GM10847 (cell line): ENCODE measurements around the gene ATAD3C.
A peak's percentile ranks its signal among the peaks of the same experiment; 100 is the strongest.

Experiments
- POLR2A ChIP-seq: IDR thresholded peaks from 2 replicates; pipeline ENCODE4 v1.6.1; 2011; ENCODE audit not compliant: insufficient read length; ENCODE audit errors: extremely low read depth

The ATAD3C gene, protein sequence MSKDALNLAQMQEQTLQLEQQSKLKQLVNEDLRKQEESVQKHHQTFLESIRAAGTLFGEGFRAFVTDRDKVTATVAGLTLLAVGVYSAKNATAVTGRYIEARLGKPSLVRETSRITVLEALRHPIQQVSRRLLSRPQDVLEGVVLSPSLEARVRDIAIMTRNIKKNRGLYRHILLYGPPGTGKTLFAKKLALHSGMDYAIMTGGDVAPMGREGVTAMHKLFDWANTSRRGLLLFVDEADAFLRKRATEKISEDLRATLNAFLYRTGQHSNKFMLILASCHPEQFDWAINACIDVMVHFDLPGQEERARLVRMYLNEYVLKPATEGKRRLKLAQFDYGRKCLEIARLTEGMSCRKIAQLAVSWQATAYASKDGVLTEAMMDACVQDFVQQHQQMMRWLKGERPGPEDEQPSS

DNA sequence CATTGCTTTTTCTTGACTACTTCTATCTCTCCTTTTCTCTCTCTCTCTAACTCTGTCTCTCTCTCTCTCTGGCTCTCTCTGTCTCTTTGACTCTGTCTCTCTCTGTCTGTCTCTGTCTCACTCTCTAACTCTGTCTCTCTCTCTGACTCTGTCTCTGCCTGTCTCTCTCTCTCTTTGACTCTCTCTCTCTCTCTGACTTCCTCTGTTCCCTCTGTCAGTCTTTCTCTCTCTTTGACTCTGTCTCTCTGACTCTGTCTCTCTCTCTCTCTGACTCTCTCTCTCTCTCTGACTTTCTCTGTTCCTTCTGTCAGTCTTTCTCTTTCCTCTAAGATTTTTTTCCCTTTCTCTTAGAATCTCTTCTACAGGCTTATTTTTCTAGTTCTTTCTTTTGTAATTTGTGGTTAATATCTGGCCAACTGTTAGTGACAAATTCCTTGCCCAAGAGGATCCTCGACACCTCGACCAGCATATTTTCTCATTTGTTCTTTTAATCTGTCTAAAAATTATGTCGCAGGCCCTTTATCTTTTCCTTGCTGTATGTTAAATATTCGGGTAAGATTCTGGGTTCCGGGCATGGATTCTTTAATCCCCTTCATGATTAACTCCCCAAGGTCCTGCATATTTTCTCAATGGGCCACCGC lies at the start of gene ATAD3C:
Gene ATAD3C, plus strand, starts transcription at position 591 of the 641 bp plus-strand sequence. CDS start 995 bp downstream, outside the sequence.
- no peak for TF ChIP-seq POLR2A

DNA sequence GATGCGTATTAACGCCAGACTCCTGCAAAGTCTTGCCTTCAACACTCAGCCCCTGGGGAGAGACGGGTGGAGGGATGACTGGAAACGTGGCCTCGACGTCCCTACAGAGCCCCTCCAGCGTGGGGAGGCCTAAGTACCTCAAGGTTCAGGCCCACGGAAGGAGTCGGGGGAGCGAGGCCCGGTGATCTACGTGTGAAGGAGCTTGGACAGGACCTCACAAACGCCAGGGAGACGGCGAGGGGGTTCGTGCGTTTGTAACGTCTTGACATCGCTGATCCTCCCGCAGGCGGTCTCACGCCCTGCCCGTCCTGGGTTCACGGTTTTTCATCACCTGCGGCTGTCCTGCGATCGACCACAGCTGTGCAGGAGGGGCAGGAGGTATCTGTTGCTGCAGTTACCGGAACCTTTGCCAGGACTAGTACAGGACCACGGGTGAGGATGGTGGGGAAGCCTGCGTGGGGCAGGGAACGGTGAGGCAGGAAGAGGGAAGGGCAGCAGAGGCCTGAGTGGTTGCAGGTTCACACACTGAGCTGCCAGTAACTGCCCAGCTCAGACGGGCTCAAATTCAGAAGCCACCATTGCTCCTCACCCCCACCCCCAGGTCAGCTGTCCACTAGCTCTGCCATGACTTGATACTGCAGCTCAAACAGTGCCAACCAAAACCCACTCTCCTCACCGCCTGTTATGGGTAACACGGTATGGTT lies 49.5 kb upstream of the ATAD3C start:
- TF ChIP-seq POLR2A, result no peak

DNA sequence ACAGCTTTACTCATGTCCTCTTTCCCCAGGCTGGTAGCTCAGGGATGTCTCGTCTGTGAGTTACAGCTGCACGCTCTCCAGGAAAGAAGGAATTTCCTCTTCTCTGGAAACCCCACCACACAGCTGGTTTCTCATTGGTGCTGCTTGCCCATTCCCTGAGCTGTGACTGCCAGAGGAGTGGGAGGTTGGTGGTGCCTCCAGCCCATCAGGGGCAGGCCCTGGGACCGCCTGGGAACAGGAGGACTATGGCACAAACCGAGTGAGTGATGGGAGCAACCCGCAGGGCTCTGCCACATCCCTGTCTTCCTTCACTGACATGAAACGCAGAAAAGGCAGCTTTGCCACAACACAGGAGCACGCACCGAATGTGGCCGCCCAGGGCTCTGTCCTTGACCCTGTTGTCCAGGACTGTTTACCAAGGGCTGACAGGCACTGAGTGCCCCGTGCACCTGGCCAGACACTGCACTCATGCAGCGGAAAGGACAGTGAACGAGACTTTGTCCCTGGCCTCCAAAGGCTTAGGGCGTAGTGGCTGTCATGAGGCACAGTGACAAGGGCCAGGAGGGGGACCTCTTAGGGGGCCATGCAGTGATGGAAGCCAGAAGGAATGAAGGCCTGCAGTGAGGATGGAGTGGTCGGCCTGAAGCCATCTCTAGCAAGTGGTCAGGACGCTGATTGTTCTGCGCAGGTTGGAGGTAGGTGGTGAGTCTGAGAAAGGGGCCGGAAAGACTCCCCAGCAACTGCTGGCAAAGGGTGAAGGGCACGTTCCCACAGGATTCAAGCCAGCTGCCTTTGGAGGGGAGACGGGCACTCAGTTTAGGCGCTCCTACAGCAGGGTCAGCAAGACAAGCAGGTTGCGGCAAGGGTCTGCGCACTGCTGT lies 48.7 kb upstream of the ATAD3C start:
- no peak for TF ChIP-seq POLR2A

DNA sequence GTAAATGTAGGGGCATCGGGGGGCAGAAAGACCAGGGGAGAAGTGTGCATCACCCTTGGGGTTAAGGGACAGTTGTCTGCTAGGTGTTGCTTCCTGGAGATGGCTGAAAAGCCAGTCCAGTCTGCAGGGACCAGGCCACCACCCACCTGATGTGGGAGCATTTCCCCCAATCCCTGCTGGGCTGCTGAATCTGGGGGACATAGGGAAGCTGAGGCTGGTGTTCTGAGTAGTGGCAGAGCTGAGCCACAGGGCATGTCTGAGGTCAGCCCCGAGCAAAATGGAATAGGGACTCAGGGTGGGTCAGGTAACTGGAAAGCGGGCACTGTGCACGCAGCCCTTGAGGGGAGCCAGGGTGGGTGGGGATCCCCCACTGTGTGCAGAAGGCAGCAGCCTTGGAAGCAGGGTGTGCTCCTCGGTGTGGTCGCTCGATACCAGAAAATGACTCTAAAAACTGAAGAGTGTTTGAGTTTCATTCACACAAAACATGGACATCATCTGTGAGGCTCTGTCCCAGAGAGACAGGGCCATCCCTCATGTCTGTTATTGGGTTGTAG lies 48.0 kb upstream of the ATAD3C start:
- TF ChIP-seq POLR2A, result no peak

DNA sequence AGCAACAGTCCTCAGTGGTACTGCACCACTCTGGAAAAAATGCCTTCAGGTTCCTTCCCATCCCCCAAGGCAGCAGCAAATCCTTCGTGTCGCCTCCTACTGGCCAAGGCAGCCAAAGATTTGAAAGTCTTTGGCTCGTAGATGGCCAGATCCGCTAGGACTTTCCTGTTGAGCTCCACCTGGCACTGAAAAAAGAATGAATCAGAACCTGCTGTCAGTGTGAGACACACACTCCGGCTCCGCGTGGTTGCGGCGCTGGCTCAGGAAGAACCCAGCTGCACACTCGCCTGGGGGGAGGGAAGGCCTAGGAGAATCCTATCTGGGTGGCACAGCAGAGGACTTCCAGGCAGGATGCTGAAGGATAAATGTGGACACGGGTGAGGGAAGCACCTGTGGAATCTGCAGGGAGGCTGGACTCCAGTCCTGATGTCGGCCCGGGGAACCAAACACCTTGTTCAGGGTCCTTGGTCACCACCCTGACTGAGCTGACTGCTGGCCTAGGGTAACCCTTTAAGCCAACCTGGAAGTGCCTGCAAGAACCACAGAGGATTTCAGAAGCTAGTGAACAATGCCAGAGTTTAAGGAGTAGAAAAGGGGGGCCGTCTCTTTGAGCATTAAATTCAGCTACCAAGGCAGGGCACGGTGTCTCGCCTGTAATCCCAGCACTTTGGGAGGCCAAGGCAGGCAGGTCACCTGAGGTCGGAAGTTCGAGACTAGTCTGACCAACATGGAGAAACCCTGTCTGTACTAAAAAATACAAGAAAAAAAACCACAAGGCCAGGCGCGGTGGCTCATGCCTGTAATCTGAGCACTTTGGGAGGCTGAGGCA lies 47.2 kb upstream of the ATAD3C start:
- no peak for TF ChIP-seq POLR2A

DNA sequence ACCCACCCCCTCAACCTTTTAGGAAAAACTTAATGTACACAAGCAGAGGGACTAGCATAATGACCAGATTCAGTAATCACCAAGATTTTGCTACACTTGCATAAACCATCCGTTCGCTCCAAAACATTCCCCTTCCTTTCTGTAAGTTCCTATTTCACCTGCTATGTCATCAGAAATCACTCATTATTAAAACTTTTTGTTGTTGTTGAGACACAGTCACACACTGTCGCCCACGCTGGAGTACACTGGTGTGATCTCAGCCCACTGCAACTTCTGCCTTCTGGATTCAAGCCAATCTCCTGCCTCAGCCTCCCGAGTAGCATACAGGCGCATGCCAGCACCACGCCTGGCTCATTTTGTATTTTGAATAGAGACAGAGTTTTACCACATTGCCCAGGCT lies 45.8 kb upstream of the ATAD3C start:
- no peak for TF ChIP-seq POLR2A

DNA sequence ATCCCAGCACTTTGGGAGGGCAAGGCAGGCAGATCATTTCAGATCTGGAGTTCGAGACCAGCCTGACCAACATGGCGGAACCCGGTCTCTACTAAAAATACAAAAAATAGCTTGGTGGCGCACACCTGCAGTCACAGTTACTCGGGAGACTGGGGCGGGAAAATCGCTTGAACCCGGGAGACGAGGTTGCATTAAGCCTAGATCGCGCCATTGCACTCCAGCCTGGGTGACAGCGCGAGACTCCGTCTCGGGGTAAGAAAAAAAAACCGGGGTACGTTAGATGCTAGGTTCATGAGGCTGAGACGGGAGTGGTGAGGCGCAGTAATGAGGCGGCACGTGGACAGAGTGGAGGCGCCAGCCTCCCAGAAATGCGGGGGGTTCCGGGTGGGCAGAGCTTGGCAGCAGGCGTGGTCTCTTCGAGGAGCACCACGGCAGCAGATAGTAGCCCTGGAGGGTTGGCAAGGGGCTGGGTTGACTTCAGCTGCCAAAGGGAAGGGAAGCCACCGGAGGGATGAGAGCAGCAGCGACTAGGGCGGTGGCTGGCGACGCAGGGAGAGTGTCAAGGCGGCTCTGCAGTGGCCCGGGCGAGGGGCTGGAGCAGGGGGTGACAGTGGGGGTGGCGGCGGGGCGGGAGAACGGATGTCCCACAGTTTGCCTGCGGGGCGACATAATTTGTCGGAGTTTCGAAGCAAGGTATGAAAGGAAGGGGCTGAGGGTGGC lies 43.2 kb upstream of the ATAD3C start:
- TF ChIP-seq POLR2A, result no peak

DNA sequence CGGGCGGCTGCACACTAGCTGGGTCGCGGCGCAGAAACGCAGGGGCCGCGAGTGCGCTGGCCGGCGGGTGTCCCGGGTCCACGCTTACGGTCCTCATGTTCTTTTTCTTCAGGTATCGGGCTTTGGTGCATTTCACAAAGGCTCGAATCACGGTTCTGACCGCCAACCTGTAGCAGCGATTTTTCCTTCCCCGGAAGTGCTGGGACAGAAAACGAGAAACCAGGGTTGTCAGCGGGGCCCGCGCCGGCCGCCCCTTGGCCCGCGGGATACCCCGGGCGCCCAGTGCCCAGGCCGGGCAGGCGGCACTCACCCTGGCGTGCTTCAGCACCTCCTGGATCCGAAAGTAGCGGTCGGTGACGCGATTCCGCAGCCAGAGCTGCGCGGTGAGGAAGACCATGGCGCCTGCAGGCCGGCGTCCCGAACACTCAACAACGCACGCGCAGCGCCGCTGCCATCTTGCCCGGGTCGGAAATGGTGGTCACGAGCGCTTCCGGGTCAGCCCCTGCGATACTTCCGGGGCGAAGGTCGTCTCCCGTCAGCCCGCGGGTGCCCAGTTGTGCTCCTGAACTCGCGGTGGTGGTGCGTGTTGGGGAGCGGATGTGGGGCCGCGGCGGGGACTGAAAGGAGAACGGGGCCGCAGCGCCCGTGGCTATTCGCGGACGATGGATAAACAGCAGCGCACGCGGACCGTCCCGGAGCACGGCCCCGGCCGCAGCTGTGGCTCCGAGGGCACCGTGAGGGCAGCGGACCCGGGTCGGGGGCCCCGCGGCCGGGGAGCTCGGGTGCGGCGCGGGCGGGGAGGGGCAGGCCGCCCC lies 42.5 kb upstream of the ATAD3C start, which contains the start of gene MRPL20:
Gene MRPL20, minus strand, starts transcription at position 473 of the 815 bp plus-strand sequence. Its CDS starts 76 bp downstream, at position 397.
- peak; percentile 92 for TF ChIP-seq POLR2A

DNA sequence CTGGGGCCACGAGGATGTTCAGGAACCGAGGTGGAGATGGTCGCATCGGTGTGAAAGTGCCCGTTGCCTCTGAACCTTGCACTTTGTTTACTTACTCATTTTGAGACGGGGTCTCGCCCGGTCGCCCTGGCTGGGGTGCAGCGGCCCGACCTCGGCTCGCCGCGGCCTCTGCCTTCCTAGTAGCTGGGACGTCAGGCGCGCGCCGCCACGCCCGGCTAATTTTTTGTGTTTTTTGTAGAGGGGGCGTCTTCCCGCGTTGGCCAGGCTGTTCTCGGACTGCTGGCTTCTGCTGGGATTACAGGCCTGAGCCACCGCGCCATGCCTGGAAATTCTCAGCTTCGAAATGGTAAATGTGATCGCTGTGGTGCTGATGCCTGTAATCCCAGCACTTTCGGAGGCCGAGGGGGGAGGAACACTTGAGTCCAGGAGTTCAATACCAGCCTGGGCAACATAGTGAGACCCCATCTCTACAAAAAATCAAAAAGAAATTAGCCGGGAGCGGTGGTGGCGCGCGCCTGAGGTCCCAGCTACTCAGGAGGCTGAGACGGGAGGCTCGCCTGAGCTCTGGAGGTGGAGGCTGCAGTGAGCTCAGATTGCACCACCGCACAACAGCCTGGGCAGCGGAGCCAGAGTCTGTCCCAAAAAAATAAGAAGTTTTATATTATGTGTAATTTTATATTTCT lies 41.7 kb upstream of the ATAD3C start:
- TF ChIP-seq POLR2A, result no peak

DNA sequence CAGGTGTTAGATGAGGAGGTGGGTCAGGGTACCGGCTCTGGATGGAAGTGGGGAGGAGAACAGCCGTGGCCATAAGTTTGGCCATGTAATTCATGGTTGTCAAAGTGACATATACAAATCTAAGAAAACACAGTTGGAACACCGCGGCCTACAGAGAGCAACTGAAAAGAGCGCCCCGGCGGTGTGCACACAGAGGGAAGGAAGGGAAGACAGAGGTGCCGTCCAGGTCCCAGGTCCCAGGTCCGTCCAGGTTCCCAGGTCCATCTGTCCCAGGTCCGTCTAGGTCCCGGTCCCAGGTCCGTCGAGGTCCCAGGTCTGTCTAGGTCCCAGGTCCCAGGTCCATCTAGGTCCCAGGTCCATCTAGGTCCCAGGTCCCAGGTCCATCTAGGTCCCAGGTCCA lies 37.9 kb upstream of the ATAD3C start:
- TF ChIP-seq POLR2A, result no peak

DNA sequence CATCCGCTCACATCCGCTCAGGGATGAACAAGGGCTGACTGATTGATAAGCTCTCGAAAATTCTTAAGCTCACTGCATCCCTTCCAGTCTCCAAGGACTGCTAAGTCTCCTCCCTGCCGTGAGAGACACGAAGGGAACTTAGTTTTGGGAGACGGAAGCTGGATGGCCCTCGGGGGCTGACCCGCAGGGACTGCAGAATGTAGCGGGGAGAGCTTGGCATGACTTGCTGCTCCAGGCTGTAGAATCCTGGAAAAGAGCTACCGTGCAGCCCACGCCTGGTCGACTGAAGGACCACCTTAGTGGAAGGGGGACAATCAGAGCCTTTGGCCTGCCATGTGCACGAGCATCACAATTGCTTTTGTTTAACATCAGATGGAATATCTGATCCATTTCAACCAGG lies 33.7 kb upstream of the ATAD3C start:
- no peak for TF ChIP-seq POLR2A

DNA sequence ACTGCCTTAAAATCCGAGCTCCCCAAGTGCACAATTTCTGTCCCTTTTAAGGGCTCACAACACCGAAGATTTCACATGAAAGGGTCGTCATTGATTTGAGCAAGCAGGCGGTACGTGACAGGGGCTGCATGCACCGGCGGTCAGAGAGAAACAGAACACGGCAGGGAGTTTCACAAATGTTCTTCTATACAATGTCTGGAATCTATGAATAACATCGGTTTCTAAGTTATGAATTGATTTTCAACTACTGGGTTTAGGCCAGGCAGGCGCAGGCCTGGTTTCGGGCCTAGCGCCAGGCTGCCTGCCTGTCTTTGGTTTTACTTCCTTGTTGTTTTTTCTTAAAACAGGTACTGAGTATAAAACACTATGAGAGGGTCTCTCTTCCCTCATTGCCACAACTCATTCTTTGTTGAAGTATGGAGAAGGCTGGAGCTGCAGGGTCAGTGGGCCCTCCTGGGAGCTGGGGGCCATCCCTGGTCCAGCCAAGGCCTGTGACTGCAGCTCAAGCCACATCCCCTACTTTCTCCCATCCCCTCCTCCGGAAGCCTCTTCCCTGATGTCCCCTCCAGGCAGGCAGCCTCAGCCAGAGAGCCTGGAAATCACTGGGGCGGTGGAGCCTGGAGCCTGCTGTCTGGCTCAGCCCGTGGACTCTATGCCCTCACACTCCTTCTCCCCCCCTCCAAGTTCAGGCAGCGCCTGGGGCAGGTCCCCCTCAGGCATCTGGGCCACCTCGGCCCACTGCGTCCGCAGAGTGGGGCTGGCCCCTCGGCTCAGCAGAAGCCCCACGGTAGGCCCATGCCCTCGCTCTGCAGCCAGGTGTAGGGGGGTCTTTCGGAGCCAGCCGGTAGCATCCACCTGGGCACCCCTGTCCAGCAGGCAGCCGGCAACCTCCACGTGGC lies 30.8 kb upstream of the ATAD3C start:
- TF ChIP-seq POLR2A, result no peak
